ENCODE results near the gene SGPP2. TPM values are rescaled to one million over a fixed set of nuclear protein-coding genes. Genes with fewer than 3 reads are reported as not detected.

SGPP2 gene
- total RNA-seq, 1 donor from 2014 or later, result 31.2 TPM

DNA sequence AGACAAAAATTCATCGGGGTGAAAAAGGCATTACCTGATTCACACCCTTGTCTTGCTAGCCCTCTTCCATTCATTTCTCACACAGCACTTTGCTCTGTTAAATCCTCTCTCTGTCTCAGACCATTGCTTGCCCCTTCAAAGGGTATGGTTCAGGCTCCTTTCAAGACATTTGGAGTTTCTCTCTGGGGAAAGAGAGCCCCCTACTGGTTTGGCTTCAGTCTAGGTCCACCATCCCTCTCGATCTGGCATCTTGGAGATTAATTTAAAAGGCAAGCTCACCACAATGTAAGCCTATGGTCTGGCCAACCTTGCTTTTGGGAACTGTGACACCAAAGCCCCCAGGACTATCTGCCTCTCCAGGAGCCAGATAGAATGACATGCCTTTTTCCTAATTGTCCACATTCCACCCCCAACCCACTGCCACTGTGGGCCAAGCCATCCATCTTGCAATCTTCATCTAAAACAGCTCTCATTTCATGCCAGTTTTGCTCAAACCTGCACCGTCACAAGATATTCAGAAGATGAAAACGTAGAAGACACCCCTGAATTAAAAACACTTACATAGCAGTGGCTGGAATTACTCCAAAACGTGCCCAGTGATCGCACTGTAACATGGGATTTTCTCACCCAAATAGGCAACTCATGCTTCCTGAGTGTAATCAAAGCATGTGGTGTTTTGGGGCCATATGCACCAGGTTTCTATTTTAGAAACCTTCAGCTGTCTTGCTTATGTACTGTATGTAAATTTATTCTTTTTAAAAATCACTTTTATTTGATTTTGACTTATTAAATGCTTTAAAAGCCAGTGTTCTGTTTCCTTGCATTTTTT is 137.7 kb downstream of the SGPP2 start:
- Mint-ChIP-seq H3K27me3 (ENCODE audit: insufficient read depth) (no peaks in the 10 kb centered on the region), H3K36me3 (ENCODE audit: low read depth) (peaks cover 7% of the 10 kb centered on the region), H3K4me1 (ENCODE audit: low read depth) (no peaks in the 10 kb centered on the region), H3K9me3 (no peaks in the 10 kb centered on the region), H3K4me3 (no peak overlapping the region), H3K27ac (no peak overlapping the region)
- peak; percentile 9 for DNase-seq (ENCODE audit: low spot score)
- intact Hi-C loops (cut with micrococcal nuclease), result loop anchor here (1.0 to 5.0 kb wide), 3 partner anchors 137 to 505 kb away; partner anchors contain the start of gene SGPP2

DNA sequence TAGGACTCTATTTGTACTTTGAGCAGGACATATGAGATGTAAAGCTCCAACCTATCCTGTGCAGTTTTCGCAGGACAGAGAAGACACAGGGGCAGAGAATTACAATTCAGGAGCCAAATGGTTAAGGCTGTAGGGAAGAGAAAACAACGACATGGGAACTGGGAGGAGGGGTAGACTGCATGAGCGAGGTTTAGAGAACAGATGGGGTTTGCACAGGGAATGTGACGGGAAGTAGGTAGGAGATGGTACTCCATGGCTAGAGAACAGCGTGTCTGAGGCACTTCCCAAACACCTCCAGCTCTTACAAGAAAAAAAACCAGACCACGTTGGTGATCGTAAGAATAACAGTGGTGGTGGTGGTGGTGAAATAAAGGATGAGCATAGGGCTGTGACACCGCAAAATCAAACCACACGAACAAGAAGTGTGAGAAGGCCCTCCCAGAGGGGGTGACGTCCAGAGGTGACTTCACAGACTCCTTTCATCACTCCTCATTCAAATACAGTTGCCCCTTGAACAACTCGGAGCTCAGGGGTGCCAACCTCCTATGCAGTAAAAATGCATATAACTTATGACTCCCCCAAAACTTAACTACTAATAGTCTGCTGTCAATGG is 138.9 kb downstream of the SGPP2 start:
- Mint-ChIP-seq H3K27ac (no peak overlapping the region), H3K36me3 (ENCODE audit: low read depth) (peaks cover 10% of the 10 kb centered on the region)

DNA sequence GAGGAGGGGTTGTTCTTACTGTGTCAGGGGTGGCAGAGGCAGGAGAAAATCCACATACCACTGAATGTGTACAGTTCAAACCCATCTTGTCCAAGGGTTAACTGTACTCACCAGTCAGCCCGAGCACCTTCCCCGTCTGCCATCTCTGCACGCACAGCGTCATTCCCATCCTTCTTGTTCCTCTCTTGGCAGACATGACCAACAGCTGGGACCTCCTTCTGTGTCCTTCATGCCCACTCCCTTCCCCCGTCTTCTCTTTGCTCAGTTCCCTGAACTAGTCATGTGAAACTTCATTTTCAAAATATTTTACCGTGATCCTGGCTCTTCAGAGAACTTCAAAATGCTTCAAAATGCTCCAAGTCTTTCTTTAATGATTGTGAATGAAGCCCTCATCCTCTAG is 139.6 kb downstream of the SGPP2 start:
- intact Hi-C loops (cut with micrococcal nuclease), result loop anchor here (5.0 kb wide), 1 partner anchor 507 kb away; no protein-coding TSS in a partner anchor
- Mint-ChIP-seq H3K27me3 (ENCODE audit: insufficient read depth) (no peaks in the 10 kb centered on the region), H3K4me3 (no peak overlapping the region), H3K36me3 (ENCODE audit: low read depth) (peaks cover 7% of the 10 kb centered on the region), H3K27ac (no peak overlapping the region), H3K4me1 (ENCODE audit: low read depth) (no peaks in the 10 kb centered on the region), H3K9me3 (no peaks in the 10 kb centered on the region)
- DNase-seq (ENCODE audit: low spot score), result no peak

More for the DNA sequence above, 138.9 kb downstream of the SGPP2 start:
- Mint-ChIP-seq H3K27me3 (ENCODE audit: insufficient read depth) (no peaks in the 10 kb centered on the region), H3K9me3 (no peaks in the 10 kb centered on the region), H3K4me3 (no peak overlapping the region), H3K4me1 (ENCODE audit: low read depth) (no peaks in the 10 kb centered on the region)
- no peak for DNase-seq (ENCODE audit: low spot score)
- intact Hi-C loops (cut with micrococcal nuclease), result loop anchor here (5.0 kb wide), 1 partner anchor 506 kb away; no protein-coding TSS in a partner anchor

DNA sequence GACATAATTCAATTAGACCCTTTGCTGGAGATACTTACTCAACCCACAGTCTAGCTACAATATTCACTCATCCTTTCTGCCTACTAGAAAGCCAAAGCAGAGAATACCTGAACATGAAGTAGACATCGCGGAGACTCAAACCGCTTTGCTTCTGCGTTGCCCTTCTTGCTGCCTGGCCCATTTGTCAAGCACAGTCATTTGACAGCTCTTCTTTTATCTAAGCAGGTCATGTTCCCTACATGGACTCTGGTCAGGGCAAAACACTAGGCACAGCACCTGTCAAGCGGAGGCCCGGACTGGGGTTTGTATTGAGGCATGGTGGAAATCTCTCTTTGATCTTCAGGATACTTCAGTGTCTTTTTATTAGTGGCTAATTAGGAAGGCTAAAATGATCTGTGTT is 141.9 kb downstream of the SGPP2 start:
- H3K4me1 Mint-ChIP-seq (ENCODE audit: low read depth), result no peaks in the 10 kb centered on the region
- no peaks in the 10 kb centered on the region for H3K27me3 Mint-ChIP-seq (ENCODE audit: insufficient read depth)
- H3K9me3 Mint-ChIP-seq, result no peaks in the 10 kb centered on the region
- intact Hi-C loops (cut with micrococcal nuclease), result no loop called here
- no peak for DNase-seq (ENCODE audit: low spot score)
- peaks cover 10% of the 10 kb centered on the region for H3K36me3 Mint-ChIP-seq (ENCODE audit: low read depth)
- no peak overlapping the region for H3K27ac Mint-ChIP-seq
- H3K4me3 Mint-ChIP-seq, result no peak overlapping the region

DNA sequence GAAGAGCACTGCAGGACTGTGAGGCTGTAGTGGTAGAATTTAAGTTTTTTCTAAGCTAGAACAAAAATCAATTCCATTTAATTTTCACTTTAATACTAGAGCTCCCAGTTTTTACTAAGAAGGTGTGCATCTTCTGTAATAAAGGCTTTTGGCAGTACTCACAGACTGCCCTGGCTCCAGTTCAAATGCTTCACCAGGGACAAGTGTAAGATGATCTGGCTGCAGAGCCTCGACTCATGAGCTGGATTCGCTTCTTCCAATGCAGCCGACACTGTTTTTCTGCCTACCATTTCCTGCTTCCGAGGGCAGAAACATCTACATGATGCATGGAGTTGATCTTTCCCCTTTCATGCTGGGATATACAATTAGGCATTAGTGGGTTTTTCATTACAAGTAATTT is 144.5 kb downstream of the SGPP2 start:
- Mint-ChIP-seq H3K36me3 (ENCODE audit: low read depth) (peaks cover 22% of the 10 kb centered on the region), H3K27me3 (ENCODE audit: insufficient read depth) (no peaks in the 10 kb centered on the region), H3K27ac (no peak overlapping the region), H3K9me3 (no peaks in the 10 kb centered on the region), H3K4me1 (ENCODE audit: low read depth) (peaks cover 14% of the 10 kb centered on the region), H3K4me3 (no peak overlapping the region)
- intact Hi-C loops (cut with micrococcal nuclease), result no loop called here
- DNase-seq (ENCODE audit: low spot score), result no peak

DNA sequence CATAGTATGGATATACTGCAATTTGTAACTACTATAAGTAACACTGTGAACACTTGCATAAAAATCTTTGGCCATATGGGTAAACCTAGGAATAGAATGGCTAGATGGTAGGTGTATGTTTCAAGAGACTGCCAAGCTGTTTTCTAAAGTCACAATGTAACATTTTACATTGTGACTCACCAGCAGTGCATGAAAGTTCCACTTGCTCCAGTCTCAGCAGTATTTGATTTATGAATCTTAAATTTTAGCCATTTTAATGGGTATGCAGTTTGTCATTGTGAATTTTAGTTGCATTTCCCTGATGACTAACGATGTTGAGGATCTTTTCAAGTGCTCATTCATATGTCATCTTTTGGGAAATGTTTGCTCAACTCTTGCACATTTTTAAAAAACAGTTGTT is 145.5 kb downstream of the SGPP2 start:
- no peak for DNase-seq (ENCODE audit: low spot score)
- H3K9me3 Mint-ChIP-seq, result no peaks in the 10 kb centered on the region
- no peak overlapping the region for H3K4me3 Mint-ChIP-seq
- H3K27ac Mint-ChIP-seq, result no peak overlapping the region
- intact Hi-C loops (cut with micrococcal nuclease), result no loop called here
- no peaks in the 10 kb centered on the region for H3K27me3 Mint-ChIP-seq (ENCODE audit: insufficient read depth)
- H3K36me3 Mint-ChIP-seq (ENCODE audit: low read depth), result peaks cover 29% of the 10 kb centered on the region
- H3K4me1 Mint-ChIP-seq (ENCODE audit: low read depth), result peaks cover 16% of the 10 kb centered on the region

DNA sequence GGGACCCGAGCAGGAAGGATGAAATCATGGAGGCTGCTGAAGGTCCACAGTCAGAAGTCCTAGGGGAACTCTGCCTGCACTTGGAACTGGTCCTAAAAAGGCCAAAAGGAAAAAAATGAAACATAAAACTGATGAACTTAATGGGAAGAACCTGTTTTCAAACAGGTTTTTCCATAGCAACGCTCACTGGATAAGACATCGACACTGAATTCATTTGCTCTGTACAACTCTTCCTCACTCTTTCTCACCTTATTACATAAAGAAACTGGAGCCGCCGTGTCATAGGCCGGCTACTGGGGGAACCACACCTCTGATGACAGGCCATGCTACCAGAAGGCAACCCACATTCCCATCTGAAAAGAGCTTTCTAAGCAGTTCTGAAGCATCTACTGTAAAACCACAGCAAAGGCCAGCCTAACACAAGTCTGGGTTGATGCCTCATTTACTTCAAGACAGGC is 147.9 kb downstream of the SGPP2 start:
- Mint-ChIP-seq H3K9me3 (no peaks in the 10 kb centered on the region), H3K36me3 (ENCODE audit: low read depth) (peaks cover 25% of the 10 kb centered on the region), H3K27me3 (ENCODE audit: insufficient read depth) (no peaks in the 10 kb centered on the region), H3K4me1 (ENCODE audit: low read depth) (peaks cover 16% of the 10 kb centered on the region), H3K4me3 (no peak overlapping the region), H3K27ac (peak overlapping the region; percentile 14)
- DNase-seq (ENCODE audit: low spot score), result no peak
- intact Hi-C loops (cut with micrococcal nuclease), result no loop called here

DNA sequence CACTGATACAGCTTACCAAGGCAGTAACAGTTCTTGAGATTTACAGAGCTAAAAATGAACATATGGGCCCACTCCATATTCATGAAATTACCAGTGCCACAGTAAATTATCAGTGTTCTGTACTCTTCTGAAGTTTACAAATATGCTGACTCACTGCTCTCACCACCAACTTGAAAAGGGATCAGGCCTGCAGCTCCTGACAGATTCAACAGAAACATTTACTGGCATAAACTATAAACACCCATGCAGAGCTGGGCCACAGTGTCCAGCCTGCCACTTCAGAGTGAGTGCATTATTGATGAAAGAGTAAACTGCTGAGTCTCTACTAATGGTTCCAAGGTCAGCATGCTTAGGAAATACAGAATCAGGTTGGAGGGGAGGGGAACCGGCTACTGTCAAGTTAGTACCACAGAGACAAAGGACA is 148.4 kb downstream of the SGPP2 start:
- no peaks in the 10 kb centered on the region for H3K9me3 Mint-ChIP-seq
- intact Hi-C loops (cut with micrococcal nuclease), result no loop called here
- H3K27ac Mint-ChIP-seq, result peak overlapping the region; percentile 2

DNA sequence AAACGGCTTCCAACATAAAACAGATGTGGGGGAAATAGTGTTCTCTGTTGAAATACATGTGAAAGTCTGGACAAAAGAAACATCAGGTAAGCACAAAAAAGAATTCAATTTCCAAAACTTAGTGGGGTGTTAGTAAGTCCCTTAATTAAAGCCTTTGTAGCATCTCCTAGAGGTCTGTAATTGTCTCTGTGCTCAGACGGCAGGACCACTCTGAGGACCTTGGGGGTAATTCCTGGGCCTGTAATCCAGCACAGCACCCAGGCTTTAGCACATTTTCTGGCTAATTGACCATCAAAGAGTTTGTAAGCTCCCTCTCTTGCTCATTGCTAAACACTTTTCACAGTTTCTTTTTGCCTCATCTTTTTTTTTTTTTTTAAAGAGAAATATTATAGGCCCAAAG is 151.3 kb downstream of the SGPP2 start:
- Mint-ChIP-seq H3K4me3 (no peak overlapping the region), H3K9me3 (no peaks in the 10 kb centered on the region), H3K27ac (no peak overlapping the region), H3K27me3 (ENCODE audit: insufficient read depth) (no peaks in the 10 kb centered on the region), H3K36me3 (ENCODE audit: low read depth) (peaks cover 26% of the 10 kb centered on the region), H3K4me1 (ENCODE audit: low read depth) (peaks cover 16% of the 10 kb centered on the region)
- DNase-seq (ENCODE audit: low spot score), result no peak
- intact Hi-C loops (cut with micrococcal nuclease), result no loop called here

More for the DNA sequence above, 148.4 kb downstream of the SGPP2 start:
- peaks cover 25% of the 10 kb centered on the region for H3K36me3 Mint-ChIP-seq (ENCODE audit: low read depth)
- DNase-seq (ENCODE audit: low spot score), result no peak
- no peak overlapping the region for H3K4me3 Mint-ChIP-seq
- H3K4me1 Mint-ChIP-seq (ENCODE audit: low read depth), result peaks cover 16% of the 10 kb centered on the region
- no peaks in the 10 kb centered on the region for H3K27me3 Mint-ChIP-seq (ENCODE audit: insufficient read depth)

DNA sequence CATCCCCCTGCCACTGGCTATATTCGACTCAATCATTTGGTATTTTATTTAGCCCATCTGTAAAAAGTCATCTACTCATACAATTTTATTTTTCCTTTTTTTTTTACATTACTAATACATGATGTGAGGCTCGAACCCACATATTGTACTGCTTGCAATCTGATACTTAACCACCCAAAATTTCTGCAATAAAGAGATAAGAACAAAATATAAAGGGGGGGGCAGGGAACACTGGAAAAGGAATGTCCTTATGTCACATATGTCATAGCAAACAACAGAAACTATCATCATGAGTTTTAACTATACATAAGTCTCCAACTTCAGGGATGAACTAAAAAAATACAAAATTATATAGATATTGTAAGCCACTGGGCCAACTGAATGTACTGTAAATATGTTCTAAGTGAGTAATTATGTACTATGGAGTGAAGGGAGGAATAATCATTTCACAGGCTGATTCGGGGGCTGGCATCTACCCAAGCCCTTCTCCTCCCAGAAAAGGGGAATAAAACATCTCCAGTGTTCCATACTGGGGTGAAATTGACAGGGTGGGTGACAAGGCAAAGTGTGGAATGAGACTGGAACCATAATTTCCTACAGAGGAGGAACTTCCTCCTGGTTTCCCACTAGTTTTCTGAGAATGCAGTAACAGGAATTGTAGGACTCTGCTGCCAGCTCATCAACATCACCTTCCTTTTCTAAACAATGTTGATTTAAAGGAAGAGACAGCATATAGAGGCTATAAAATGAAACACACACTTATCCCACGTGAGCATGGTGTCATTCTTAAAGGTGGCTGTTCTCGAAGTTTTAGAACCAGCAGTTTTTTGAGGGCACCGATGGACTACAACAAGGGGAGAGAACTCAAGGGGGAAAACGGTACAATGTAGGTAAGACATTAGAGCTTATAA is 152.1 kb downstream of the SGPP2 start:
- Mint-ChIP-seq H3K4me1 (ENCODE audit: low read depth) (peaks cover 16% of the 10 kb centered on the region), H3K4me3 (no peak overlapping the region), H3K36me3 (ENCODE audit: low read depth) (peaks cover 22% of the 10 kb centered on the region), H3K27ac (no peak overlapping the region), H3K9me3 (no peaks in the 10 kb centered on the region), H3K27me3 (ENCODE audit: insufficient read depth) (no peaks in the 10 kb centered on the region)
- no peak for DNase-seq (ENCODE audit: low spot score)
- intact Hi-C loops (cut with micrococcal nuclease), result no loop called here

DNA sequence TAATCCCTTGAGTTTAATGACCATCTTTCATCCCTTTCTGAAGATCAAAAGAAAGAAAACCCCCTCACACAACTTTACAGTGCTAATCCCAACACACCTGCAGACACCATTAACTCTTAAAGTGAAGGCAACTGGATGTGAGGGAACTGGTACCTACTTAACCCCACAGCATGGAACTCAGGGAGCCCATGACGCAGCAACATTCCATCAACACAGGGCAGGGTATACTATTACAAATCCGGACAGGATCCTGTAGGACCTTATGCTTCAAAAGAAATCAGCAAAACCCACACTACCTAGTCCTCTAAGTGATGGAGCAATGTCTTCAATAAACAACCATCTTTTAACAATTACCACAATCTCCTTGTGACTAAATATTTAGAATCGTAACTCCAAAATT is 153.0 kb downstream of the SGPP2 start:
- no peak for DNase-seq (ENCODE audit: low spot score)
- Mint-ChIP-seq H3K36me3 (ENCODE audit: low read depth) (peaks cover 19% of the 10 kb centered on the region), H3K27me3 (ENCODE audit: insufficient read depth) (no peaks in the 10 kb centered on the region), H3K27ac (no peak overlapping the region), H3K4me1 (ENCODE audit: low read depth) (peaks cover 15% of the 10 kb centered on the region), H3K9me3 (no peaks in the 10 kb centered on the region), H3K4me3 (no peak overlapping the region)
- intact Hi-C loops (cut with micrococcal nuclease), result no loop called here

DNA sequence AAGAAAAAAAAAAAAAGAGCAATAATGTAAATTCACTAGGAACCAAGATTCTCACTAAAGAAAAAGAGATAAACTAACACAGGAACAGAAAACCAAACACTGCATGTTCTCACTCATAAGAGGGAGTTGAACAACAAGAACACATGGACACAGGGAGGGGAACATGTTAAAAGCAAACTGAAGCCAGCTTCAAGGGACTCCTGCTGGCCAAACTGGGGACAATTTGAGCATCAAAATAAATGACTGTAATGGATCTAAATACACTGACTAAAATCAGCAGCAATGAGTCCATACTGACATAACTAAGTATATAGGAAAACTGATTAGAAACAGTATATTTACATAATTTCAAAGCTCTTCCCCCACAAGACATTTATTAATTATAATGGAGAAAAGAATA is 158.6 kb downstream of the SGPP2 start:
- no peaks in the 10 kb centered on the region for H3K4me1 Mint-ChIP-seq (ENCODE audit: low read depth)
- H3K27ac Mint-ChIP-seq, result peak overlapping the region; percentile 49
- no peak for DNase-seq (ENCODE audit: low spot score)
- intact Hi-C loops (cut with micrococcal nuclease), result no loop called here
- H3K27me3 Mint-ChIP-seq (ENCODE audit: insufficient read depth), result no peaks in the 10 kb centered on the region
- no peaks in the 10 kb centered on the region for H3K9me3 Mint-ChIP-seq
- no peak overlapping the region for H3K4me3 Mint-ChIP-seq
- peaks cover 20% of the 10 kb centered on the region for H3K36me3 Mint-ChIP-seq (ENCODE audit: low read depth)
